Kidney (tissue), 14 donors: ENCODE data around the gene FOXRED2. TPM values are rescaled to one million over a fixed set of nuclear protein-coding genes. Genes with fewer than 3 reads are reported as not detected.
A peak's percentile ranks its signal among the peaks of the same experiment; 100 is the strongest.
"Not testable (repeated sequence)": the region's sequence is repeated elsewhere in the genome, so short reads cannot be mapped to it uniquely, and the experiment has no call there.

Source experiments
- DNase-seq, 5 donors: peaks; one replicate each; pipeline ENCODE4 v3.0.0-alpha.2; 2013 to 2020
- FAIRE-seq: peaks from 2 replicates; lab custom pipeline; 2012; peaks lifted over from hg19 to GRCh38; lab: Jason Lieb, UNC
- H3K27ac ChIP-seq, 2 donors: one replicate each; pipeline ENCODE4 v1.7.0; 2013; ENCODE audit warnings: low read depth in 2 of 2, low read length in 2 of 2, inconsistent platforms in 1 of 2
- H3K27me3 ChIP-seq: one replicate; pipeline ENCODE4 v1.7.1; 2013; ENCODE audit warnings: low read length, inconsistent platforms; ENCODE audit not compliant: control insufficient read depth, insufficient read depth
- H3K36me3 ChIP-seq, 3 donors: one replicate each; pipeline versions ENCODE4 v1.7.0 to v1.7.1; 2013; ENCODE audit warnings: low read length in 3 of 3, control low read depth in 1 of 3, inconsistent platforms in 1 of 3; ENCODE audit not compliant: insufficient read depth in 3 of 3, control insufficient read depth in 2 of 3
- H3K4me1 ChIP-seq, 3 donors: one replicate each; pipeline versions ENCODE4 v1.7.0 to v1.7.1; 2013; ENCODE audit warnings: low read length in 3 of 3, inconsistent platforms in 1 of 3, low read depth in 1 of 3; ENCODE audit not compliant: control insufficient read depth in 2 of 3, insufficient read depth in 2 of 3
- H3K4me3 ChIP-seq, 3 donors: one replicate each; pipeline versions ENCODE4 v1.7.0 to v1.8.1; 2013; ENCODE audit warnings: low read length in 3 of 3, control low read depth in 1 of 3, inconsistent platforms in 1 of 3
- H3K9ac ChIP-seq, 3 donors: one replicate each; pipeline versions ENCODE4 v1.7.0 to v1.7.1; 2013; ENCODE audit warnings: low read length in 3 of 3, control low read depth in 1 of 3, inconsistent platforms in 1 of 3
- H3K9me3 ChIP-seq, 3 donors: one replicate each; pipeline versions ENCODE4 v1.7.0 to v1.7.1; 2013; ENCODE audit warnings: low read length in 3 of 3, control low read depth in 1 of 3, inconsistent platforms in 1 of 3; ENCODE audit not compliant: control insufficient read depth in 2 of 3, insufficient read depth in 1 of 3
- CTCF ChIP-seq: IDR thresholded peaks from 3 replicates; pipeline ENCODE4 v1.5.1; 2012; ENCODE audit warnings: mild to moderate bottlenecking, moderate library complexity, borderline replicate concordance; ENCODE audit not compliant: insufficient read depth; ENCODE audit errors: extremely low read depth
- intact Hi-C: fragments of 100-400 bp; cut with DNase I; formaldehyde crosslinking; loops from one replicate; pipeline ENCODE4 v1.11.1; 2022
- polyA plus RNA-seq: library from polyadenylated mRNA; stranded (reverse); fragments of 350-450 nt; fragmentation: Illumina TruSeq; extraction: RNeasy Lipid Tissue Mini Kit (QIAGEN cat#74804); gene quantifications from one replicate; pipeline ENCODE4 v1.2.3, GENCODE V29; 2014; ENCODE audit warnings: low read depth, low replicate concordance; ENCODE audit not compliant: insufficient read depth
- total RNA-seq: library from RNA; stranded (reverse); fragmentation: NEBNext Ultra II Directional; extraction: Animal tissue kit (Norgen Biotek cat#: 25700); gene quantifications from one replicate; pipeline ENCODE4 v1.2.1, GENCODE V29; 2021
- donor health status: control.
- donor health status: control.
- donor health status: control.
- donor health status: control.
- donor health status: control.
- donor health status: DM: yes; HTN: yes; CAD: no.
- donor health status: Normal renal cell carcinoma (clear cell type).

The FOXRED2 gene
- total and polyA plus RNA-seq, 2 donors from 2014 or later: 6.5 to 8.5 TPM

GRCh38 chr22:36453855-36454378, 52.9 kb downstream of the FOXRED2 start:
- intact Hi-C loops: no loop called here
- DNase-seq (no peak), FAIRE-seq (no peak)
- Histone ChIP-seq H3K4me3 (no peak overlapping the region), H3K9ac (no peak overlapping the region), H3K4me1 (peaks cover 0 to 22% (median 4%) of the 10 kb centered on the region in 3 donors), H3K27me3 (no peaks in the 10 kb centered on the region), H3K9me3 (no peaks in the 10 kb centered on the region), H3K36me3 (no peaks in the 10 kb centered on the region), H3K27ac (no peak overlapping the region)
- TF ChIP-seq CTCF: no peak

GRCh38 chr22:36452978-36453607, 53.7 kb downstream of the FOXRED2 start:
- H3K9me3 ChIP-seq, H3K27me3 ChIP-seq, H3K4me3 ChIP-seq, FAIRE-seq, intact Hi-C loops, H3K36me3 ChIP-seq, DNase-seq, H3K9ac ChIP-seq: not testable (repeated sequence)
- Histone ChIP-seq H3K4me1 (peaks cover 0 to 22% (median 4%) of the 10 kb centered on the region in 3 donors), H3K27ac (peak overlapping the region in 1 of 2 donors; percentile 80)

GRCh38 chr22:36452250-36452977, 54.4 kb downstream of the FOXRED2 start:
- Histone ChIP-seq H3K4me3 (no peak overlapping the region), H3K4me1 (peaks cover 0 to 16% (median 2%) of the 10 kb centered on the region in 3 donors), H3K9ac (peak overlapping the region in 1 of 3 donors; percentile 40), H3K27ac (peak overlapping the region; percentile 80 to 88), H3K36me3 (no peaks in the 10 kb centered on the region), H3K9me3 (no peaks in the 10 kb centered on the region), H3K27me3 (no peaks in the 10 kb centered on the region)
- intact Hi-C loops: no loop called here
- TF ChIP-seq CTCF: no peak
- no peak for DNase-seq
- no peak for FAIRE-seq

- H3K4me1 ChIP-seq: peaks cover 0 to 15% (median 0%) of the 10 kb centered on the region in 3 donors
- FAIRE-seq, intact Hi-C loops: not testable (repeated sequence)
Observed at GRCh38 chr22:36450923-36451322, 55.9 kb downstream of the FOXRED2 start.

More at GRCh38 chr22:36450923-36451322, 55.9 kb downstream of the FOXRED2 start:
- H3K9me3 ChIP-seq, H3K9ac ChIP-seq, H3K36me3 ChIP-seq, H3K4me3 ChIP-seq, H3K27ac ChIP-seq, H3K27me3 ChIP-seq, DNase-seq: not testable (repeated sequence)
